IPS-18c (cell line): ENCODE data around the gene ELL.

Experiments used
- H3K4me3 ChIP-seq: 2 replicates; pipeline ENCODE4 v1.7.0; 2013; ENCODE audit warnings: low read depth, mild to moderate bottlenecking, low read length, moderate library complexity; ENCODE audit not compliant: insufficient read depth
- H3K9me3 ChIP-seq: one replicate; pipeline ENCODE4 v1.6.1; 2013; ENCODE audit warnings: mild to moderate bottlenecking, low read length, moderate library complexity; ENCODE audit not compliant: control insufficient read depth, insufficient read depth

ELL gene

GRCh38 chr19:18446145-18446810, 75.6 kb downstream of the ELL start:
- Histone ChIP-seq H3K4me3 (no peak overlapping the region), H3K9me3 (no peaks in the 10 kb centered on the region)

- Histone ChIP-seq H3K9me3 (peaks cover 2% of the 10 kb centered on the region), H3K4me3 (no peak overlapping the region)
Observed at GRCh38 chr19:18445262-18445948, 76.5 kb downstream of the ELL start.

GRCh38 chr19:18444513-18444912, 77.4 kb downstream of the ELL start:
- no peak overlapping the region for H3K4me3 ChIP-seq

GRCh38 chr19:18443831-18444230, 78.0 kb downstream of the ELL start:
- Histone ChIP-seq H3K4me3 (no peak overlapping the region), H3K9me3 (peaks cover 2% of the 10 kb centered on the region)

More at GRCh38 chr19:18444513-18444912, 77.4 kb downstream of the ELL start:
- H3K9me3 ChIP-seq = peaks cover 2% of the 10 kb centered on the region

- Histone ChIP-seq H3K4me3 (no peak overlapping the region), H3K9me3 (peaks cover 2% of the 10 kb centered on the region)
Observed at GRCh38 chr19:18443406-18443805, 78.5 kb downstream of the ELL start.

GRCh38 chr19:18442941-18443340, 78.9 kb downstream of the ELL start:
- no peak overlapping the region for H3K4me3 ChIP-seq
- H3K9me3 ChIP-seq = peaks cover 2% of the 10 kb centered on the region

- H3K9me3 ChIP-seq = peaks cover 2% of the 10 kb centered on the region
- H3K4me3 ChIP-seq = no peak overlapping the region
Observed at GRCh38 chr19:18441804-18442788, 79.8 kb downstream of the ELL start.

- peaks cover 2% of the 10 kb centered on the region for H3K9me3 ChIP-seq
- H3K4me3 ChIP-seq = no peak overlapping the region
Observed at GRCh38 chr19:18440936-18441803, 80.7 kb downstream of the ELL start.

GRCh38 chr19:18440415-18440877, 81.4 kb downstream of the ELL start:
- H3K9me3 ChIP-seq = peaks cover 2% of the 10 kb centered on the region
- H3K4me3 ChIP-seq = no peak overlapping the region

GRCh38 chr19:18439910-18440237, 82.0 kb downstream of the ELL start:
- Histone ChIP-seq H3K4me3 (no peak overlapping the region), H3K9me3 (peaks cover 2% of the 10 kb centered on the region)

GRCh38 chr19:18439025-18439909, 82.6 kb downstream of the ELL start:
- H3K9me3 ChIP-seq = peaks cover 2% of the 10 kb centered on the region
- H3K4me3 ChIP-seq = peak overlapping the region; percentile 28; the same call in 1 of the 2 replicates

- Histone ChIP-seq H3K4me3 (peak overlapping the region; percentile 81; the same call in 1 of the 2 replicates), H3K9me3 (peaks cover 2% of the 10 kb centered on the region)
Observed at GRCh38 chr19:18438331-18439024, 83.4 kb downstream of the ELL start.

- Histone ChIP-seq H3K9me3 (peaks cover 2% of the 10 kb centered on the region), H3K4me3 (peak within 1 kb of the TSS; percentile 81)
Observed at GRCh38 chr19:18437491-18438330, 84.2 kb downstream of the ELL start, which contains the start of gene ISYNA1. TSS of gene ISYNA1 (minus strand) at chr19:18438133. CDS start at chr19:18437979, 154 bp downstream.

GRCh38 chr19:18436671-18437490, 85.0 kb downstream of the ELL start:
- Histone ChIP-seq H3K4me3 (peak overlapping the region; percentile 81), H3K9me3 (peaks cover 2% of the 10 kb centered on the region)
